Type B pancreatic cell (in vitro differentiated cells): Measurements from ENCODE around the gene SEMA3E. TPM values are rescaled to one million over a fixed set of nuclear protein-coding genes. Genes with fewer than 3 reads are reported as not detected.

Experiments
- DNase-seq: peaks from one replicate; pipeline ENCODE4 v3.0.0; 2021; ENCODE audit warnings: mixed read lengths; ENCODE audit not compliant: unreplicated experiment; ENCODE audit errors: extremely low spot score
- H3K27ac Mint-ChIP-seq: 2 replicates; pipeline ENCODE4 v1.8.0; 2021; ENCODE audit warnings: mild to moderate bottlenecking, mixed read lengths
- H3K27me3 Mint-ChIP-seq: 2 replicates; pipeline ENCODE4 v1.8.0; 2021; ENCODE audit warnings: mixed read lengths
- H3K36me3 Mint-ChIP-seq: 2 replicates; pipeline ENCODE4 v1.8.0; 2021; ENCODE audit warnings: mixed read lengths
- H3K4me1 Mint-ChIP-seq: one replicate; pipeline ENCODE4 v1.8.0; 2021; ENCODE audit warnings: mixed read lengths; ENCODE audit not compliant: unreplicated experiment
- H3K4me3 Mint-ChIP-seq: 2 replicates; pipeline ENCODE4 v1.8.0; 2021; ENCODE audit warnings: mild to moderate bottlenecking, mixed read lengths
- H3K9me3 Mint-ChIP-seq: 2 replicates; pipeline ENCODE4 v1.8.0; 2021; ENCODE audit warnings: mixed read lengths
- total RNA-seq: library from RNA; stranded (reverse); gene quantifications from 2 replicates; pipeline ENCODE4 v1.2.1, GENCODE V29; 2021; ENCODE audit warnings: low replicate concordance
- TF ChIP-seq, protein P1 (sequence below): fragments of 200-600 bp; sonication (generic); conservative IDR thresholded peaks from 2 replicates; pipeline ENCODE4 v1.5.0; 2021; ENCODE audit warnings: antibody characterized with exemption, mild to moderate bottlenecking

SEMA3E gene
- total RNA-seq, 1 donor from 2014 or later: 27.7 TPM

DNA sequence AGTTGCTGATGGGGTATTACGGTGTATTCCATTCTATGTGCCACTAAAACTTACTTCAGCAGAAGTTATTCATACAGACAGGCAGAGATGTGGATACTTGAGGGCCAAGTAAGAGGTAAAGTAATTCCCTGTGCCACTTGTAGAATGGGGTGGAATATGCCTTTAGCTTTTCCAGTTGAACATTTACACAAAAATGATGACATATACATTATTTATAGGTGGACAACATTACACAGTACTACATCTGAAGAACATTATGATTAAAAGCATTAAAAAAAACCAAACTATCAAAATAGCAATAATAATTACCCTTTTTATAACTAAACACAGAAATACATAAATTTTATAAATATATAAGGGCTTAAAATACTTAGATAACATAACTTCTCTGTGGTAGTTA is 3.5 kb upstream of the SEMA3E start:
- H3K4me1 Mint-ChIP-seq: peaks cover 13% of the 10 kb centered on the region
- peaks cover 4% of the 10 kb centered on the region for H3K27me3 Mint-ChIP-seq
- H3K4me3 Mint-ChIP-seq: no peak overlapping the region
- H3K9me3 Mint-ChIP-seq: peaks cover 5% of the 10 kb centered on the region
- TF ChIP-seq, protein P1, sequence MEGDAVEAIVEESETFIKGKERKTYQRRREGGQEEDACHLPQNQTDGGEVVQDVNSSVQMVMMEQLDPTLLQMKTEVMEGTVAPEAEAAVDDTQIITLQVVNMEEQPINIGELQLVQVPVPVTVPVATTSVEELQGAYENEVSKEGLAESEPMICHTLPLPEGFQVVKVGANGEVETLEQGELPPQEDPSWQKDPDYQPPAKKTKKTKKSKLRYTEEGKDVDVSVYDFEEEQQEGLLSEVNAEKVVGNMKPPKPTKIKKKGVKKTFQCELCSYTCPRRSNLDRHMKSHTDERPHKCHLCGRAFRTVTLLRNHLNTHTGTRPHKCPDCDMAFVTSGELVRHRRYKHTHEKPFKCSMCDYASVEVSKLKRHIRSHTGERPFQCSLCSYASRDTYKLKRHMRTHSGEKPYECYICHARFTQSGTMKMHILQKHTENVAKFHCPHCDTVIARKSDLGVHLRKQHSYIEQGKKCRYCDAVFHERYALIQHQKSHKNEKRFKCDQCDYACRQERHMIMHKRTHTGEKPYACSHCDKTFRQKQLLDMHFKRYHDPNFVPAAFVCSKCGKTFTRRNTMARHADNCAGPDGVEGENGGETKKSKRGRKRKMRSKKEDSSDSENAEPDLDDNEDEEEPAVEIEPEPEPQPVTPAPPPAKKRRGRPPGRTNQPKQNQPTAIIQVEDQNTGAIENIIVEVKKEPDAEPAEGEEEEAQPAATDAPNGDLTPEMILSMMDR: no peak
- no peak overlapping the region for H3K27ac Mint-ChIP-seq
- DNase-seq: no peak
- H3K36me3 Mint-ChIP-seq: no peaks in the 10 kb centered on the region

DNA sequence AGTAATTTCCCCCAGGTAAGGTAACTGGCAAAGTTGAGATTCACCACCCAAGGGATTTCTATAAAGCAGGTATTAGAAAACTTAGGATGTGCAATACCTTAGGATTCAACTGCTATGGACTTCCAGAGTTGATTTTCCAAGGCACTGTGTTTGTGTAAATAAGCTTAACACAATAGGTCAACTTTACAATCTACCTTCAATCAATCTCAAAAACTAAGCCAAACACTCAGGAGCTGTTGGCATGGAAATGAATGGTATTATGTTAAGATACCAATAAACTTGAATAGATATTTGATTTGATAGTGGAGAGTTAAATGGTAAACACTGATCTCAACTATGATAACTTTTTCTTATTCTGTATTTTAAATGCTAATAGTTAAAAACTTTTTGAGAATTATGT is 762 bp upstream of the SEMA3E start:
- H3K36me3 Mint-ChIP-seq: no peaks in the 10 kb centered on the region
- H3K4me1 Mint-ChIP-seq: peaks cover 17% of the 10 kb centered on the region
- no peak overlapping the region for H3K27ac Mint-ChIP-seq
- peaks cover 4% of the 10 kb centered on the region for H3K27me3 Mint-ChIP-seq
- no peak for DNase-seq
- H3K9me3 Mint-ChIP-seq: peaks cover 5% of the 10 kb centered on the region
- TF ChIP-seq, protein P1: no peak
- no peak overlapping the region for H3K4me3 Mint-ChIP-seq

DNA sequence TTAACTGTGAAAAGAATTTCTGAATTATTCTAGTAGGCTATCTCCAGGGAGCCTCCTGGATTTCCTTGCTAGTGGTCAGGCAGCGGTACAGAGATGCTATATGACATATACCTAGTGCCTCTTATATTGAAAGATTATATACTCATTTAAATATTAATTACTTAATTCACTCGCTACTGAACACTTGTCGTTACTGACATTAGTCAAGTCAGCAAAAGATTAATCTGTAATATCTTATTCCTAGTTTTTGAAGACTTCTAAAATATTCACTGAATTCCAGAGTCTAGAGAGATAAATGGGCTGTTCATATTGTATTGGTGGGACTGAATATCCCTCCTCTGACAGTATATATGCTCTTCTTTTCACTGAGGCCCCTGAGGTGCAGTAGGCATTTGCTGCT is 2.9 kb downstream of the SEMA3E start:
- Mint-ChIP-seq H3K36me3 (no peaks in the 10 kb centered on the region), H3K4me3 (peak overlapping the region; percentile 69), H3K27ac (no peak overlapping the region), H3K4me1 (peaks cover 30% of the 10 kb centered on the region), H3K9me3 (no peaks in the 10 kb centered on the region), H3K27me3 (peaks cover 4% of the 10 kb centered on the region)
- DNase-seq: no peak
- TF ChIP-seq, protein P1: no peak

DNA sequence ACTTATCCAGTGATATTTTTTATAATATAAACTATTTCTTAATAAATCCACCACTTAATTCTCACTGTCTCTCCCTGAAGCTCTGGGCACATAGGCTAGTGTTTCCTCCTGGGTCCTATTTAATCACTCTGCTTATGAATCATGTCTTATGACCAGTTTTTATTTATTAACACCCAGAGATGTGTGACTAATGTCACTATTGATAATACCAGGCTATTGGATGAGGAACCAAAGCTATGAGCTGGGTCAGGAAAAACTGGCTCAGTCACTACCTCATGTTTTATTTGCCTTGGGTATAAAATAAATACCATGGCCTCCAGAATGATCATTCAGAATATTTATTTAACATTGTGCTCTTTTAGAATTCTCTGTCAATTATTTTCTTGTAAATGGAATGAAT is 5.2 kb downstream of the SEMA3E start:
- Mint-ChIP-seq H3K9me3 (no peaks in the 10 kb centered on the region), H3K36me3 (no peaks in the 10 kb centered on the region), H3K27ac (no peak overlapping the region), H3K27me3 (peaks cover under 1% of the 10 kb centered on the region), H3K4me1 (peaks cover 38% of the 10 kb centered on the region), H3K4me3 (no peak overlapping the region)
- TF ChIP-seq, protein P1: no peak
- DNase-seq: no peak

DNA sequence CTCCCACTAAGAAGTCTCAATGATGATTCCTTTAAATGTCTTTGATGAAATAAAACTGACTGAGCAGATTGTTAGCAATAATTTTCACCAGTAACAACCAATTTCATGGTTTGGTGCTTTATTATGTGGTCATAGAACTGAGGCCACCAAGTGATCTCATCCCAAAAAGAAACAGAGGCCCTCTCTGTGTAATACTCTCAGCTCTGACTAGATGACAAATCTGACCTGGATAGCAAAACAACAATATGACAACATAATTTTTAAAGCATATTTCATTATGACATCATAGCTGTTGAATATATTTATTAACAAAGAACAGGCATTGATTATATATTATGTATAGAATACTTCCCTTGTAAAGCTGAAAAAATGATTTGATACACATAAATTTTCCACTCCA is 5.9 kb downstream of the SEMA3E start:
- Mint-ChIP-seq H3K4me3 (no peak overlapping the region), H3K9me3 (no peaks in the 10 kb centered on the region), H3K27me3 (no peaks in the 10 kb centered on the region), H3K27ac (no peak overlapping the region), H3K36me3 (no peaks in the 10 kb centered on the region), H3K4me1 (peaks cover 32% of the 10 kb centered on the region)
- no peak for DNase-seq
- TF ChIP-seq, protein P1: no peak
